Activated CD8-positive, alpha-beta T cell treated with anti-CD3 and anti-CD28 coated beads for 36 hours (primary cell): ENCODE data around the gene MYBPH. TPM values are rescaled to one million over a fixed set of nuclear protein-coding genes. Genes with fewer than 3 reads are reported as not detected.

ENCODE experiments used
- ATAC-seq: fragments of 200-7000 bp; cut with Tn5 transposase; one replicate; pipeline ENCODE4 v1.10.0; 2021; ENCODE audit warnings: mild to moderate bottlenecking, moderate library complexity
- CTCF ChIA-PET: fragments of 350-600 bp; sonication (Branson Sonifier 250); formaldehyde crosslinking; loops from one replicate; lab custom pipeline; 2021; ENCODE audit warnings: antibody characterized with exemption; lab: Charles Lee
- POLR2A ChIA-PET: fragments of 350-600 bp; sonication (Branson Sonifier 250); formaldehyde crosslinking; loops from one replicate; lab custom pipeline; 2021; ENCODE audit warnings: antibody characterized with exemption; lab: Charles Lee
- DNase-seq: peaks from one replicate; pipeline ENCODE4 v3.0.0-alpha.2; 2020
- H3K27ac Mint-ChIP-seq: one replicate; pipeline ENCODE4 v1.8.0; 2021; ENCODE audit warnings: mild to moderate bottlenecking, mixed read lengths
- H3K27me3 Mint-ChIP-seq: one replicate; pipeline ENCODE4 v1.8.0; 2021; ENCODE audit warnings: mixed read lengths
- H3K36me3 Mint-ChIP-seq: one replicate; pipeline ENCODE4 v1.8.0; 2021; ENCODE audit warnings: low read depth, mixed read lengths
- H3K4me1 Mint-ChIP-seq: one replicate; pipeline ENCODE4 v1.8.0; 2021; ENCODE audit warnings: low read depth, mixed read lengths
- H3K4me3 Mint-ChIP-seq: one replicate; pipeline ENCODE4 v1.8.0; 2021; ENCODE audit warnings: mild to moderate bottlenecking, moderate library complexity, mixed read lengths
- H3K9me3 Mint-ChIP-seq: one replicate; pipeline ENCODE4 v1.8.0; 2021; ENCODE audit warnings: mixed read lengths
- intact Hi-C: fragments of 100-400 bp; cut with micrococcal nuclease; formaldehyde crosslinking; loops from one replicate; pipeline ENCODE4 v1.10.0; 2022
- total RNA-seq, 2 experiments: library from RNA; stranded (reverse); gene quantifications; one replicate each; pipeline ENCODE4 v1.2.3, GENCODE V29; 2021
- TF ChIP-seq, protein P1 (sequence below): fragments of 200-600 bp; IDR thresholded peaks from one replicate; pipeline ENCODE4 v1.8.0; 2022; ENCODE audit warnings: antibody characterized with exemption, mild to moderate bottlenecking

Gene MYBPH
- total RNA-seq, 2 experiments from 2014 or later, result not detected

- ATAC-seq, result no peak
- CTCF ChIA-PET, result interaction anchor here (0.6 to 5.7 kb wide), 38 partner anchors 9 to 1682 kb away, joined by 3 to 92 read pairs (median 4); partner anchors contain the start of genes ADORA1 and MYOG
- Mint-ChIP-seq H3K36me3 (no peaks in the 10 kb centered on the region), H3K4me1 (no peaks in the 10 kb centered on the region), H3K27ac (no peak overlapping the region), H3K4me3 (no peak overlapping the region), H3K9me3 (no peaks in the 10 kb centered on the region), H3K27me3 (no peaks in the 10 kb centered on the region)
- no peak for DNase-seq
- POLR2A ChIA-PET, result interaction anchor here (0.7 to 1.5 kb wide), 2 partner anchors 12 to 17 kb away, joined by 3 to 5 read pairs; no protein-coding TSS in a partner anchor
- TF ChIP-seq, protein P1, sequence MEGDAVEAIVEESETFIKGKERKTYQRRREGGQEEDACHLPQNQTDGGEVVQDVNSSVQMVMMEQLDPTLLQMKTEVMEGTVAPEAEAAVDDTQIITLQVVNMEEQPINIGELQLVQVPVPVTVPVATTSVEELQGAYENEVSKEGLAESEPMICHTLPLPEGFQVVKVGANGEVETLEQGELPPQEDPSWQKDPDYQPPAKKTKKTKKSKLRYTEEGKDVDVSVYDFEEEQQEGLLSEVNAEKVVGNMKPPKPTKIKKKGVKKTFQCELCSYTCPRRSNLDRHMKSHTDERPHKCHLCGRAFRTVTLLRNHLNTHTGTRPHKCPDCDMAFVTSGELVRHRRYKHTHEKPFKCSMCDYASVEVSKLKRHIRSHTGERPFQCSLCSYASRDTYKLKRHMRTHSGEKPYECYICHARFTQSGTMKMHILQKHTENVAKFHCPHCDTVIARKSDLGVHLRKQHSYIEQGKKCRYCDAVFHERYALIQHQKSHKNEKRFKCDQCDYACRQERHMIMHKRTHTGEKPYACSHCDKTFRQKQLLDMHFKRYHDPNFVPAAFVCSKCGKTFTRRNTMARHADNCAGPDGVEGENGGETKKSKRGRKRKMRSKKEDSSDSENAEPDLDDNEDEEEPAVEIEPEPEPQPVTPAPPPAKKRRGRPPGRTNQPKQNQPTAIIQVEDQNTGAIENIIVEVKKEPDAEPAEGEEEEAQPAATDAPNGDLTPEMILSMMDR, result no peak
- intact Hi-C loops, result loop anchor here (5.0 kb wide), 1 partner anchor 98 kb away; no protein-coding TSS in a partner anchor
Observed at GRCh38 chr1:203215573-203215972, 39.9 kb upstream of the MYBPH start.

GRCh38 chr1:203214871-203215270, 39.2 kb upstream of the MYBPH start:
- H3K27me3 Mint-ChIP-seq, result no peaks in the 10 kb centered on the region
- no peaks in the 10 kb centered on the region for H3K9me3 Mint-ChIP-seq
- no peak overlapping the region for H3K27ac Mint-ChIP-seq
- POLR2A ChIA-PET, result interaction anchor here (1.5 kb wide), 1 partner anchor 17 kb away, joined by 5 read pairs; no protein-coding TSS in a partner anchor
- CTCF ChIA-PET, result interaction anchor here (0.6 to 5.7 kb wide), 17 partner anchors 9 to 241 kb away, joined by 3 to 92 read pairs (median 14); partner anchors contain the start of gene MYOG
- H3K4me1 Mint-ChIP-seq, result no peaks in the 10 kb centered on the region
- ATAC-seq (no peak), DNase-seq (no peak)
- no peaks in the 10 kb centered on the region for H3K36me3 Mint-ChIP-seq
- H3K4me3 Mint-ChIP-seq, result no peak overlapping the region
- intact Hi-C loops, result loop anchor here (5.0 kb wide), 1 partner anchor 98 kb away; no protein-coding TSS in a partner anchor
- TF ChIP-seq, protein P1, result no peak

DNA sequence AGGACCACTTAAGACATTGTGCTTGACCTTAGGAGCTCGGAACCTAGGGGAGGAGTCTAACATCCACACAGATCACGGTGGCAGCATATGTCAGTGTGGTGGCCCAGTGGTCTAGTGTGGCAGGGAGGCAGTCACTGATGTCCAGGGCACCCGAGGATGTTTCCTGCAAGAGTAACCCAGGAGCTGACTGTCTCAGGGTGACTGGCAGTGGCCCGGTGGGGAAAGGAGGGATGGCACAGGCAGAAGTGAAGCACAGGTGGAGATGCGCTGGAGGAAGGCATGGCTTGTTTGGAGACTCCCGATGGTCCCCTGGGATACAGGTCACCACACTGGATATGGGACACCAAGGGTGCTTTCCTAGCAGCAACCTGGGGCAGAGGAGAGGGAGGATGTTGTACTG, 37.5 kb upstream of the MYBPH start:
- TF ChIP-seq, protein P1, result no peak
- no peak for ATAC-seq
- Mint-ChIP-seq H3K4me1 (no peaks in the 10 kb centered on the region), H3K27me3 (no peaks in the 10 kb centered on the region), H3K9me3 (no peaks in the 10 kb centered on the region), H3K27ac (no peak overlapping the region), H3K4me3 (no peak overlapping the region), H3K36me3 (no peaks in the 10 kb centered on the region)
- DNase-seq, result no peak
- CTCF ChIA-PET, result interaction anchor here (0.8 kb wide), 1 partner anchor 174 kb away, joined by 5 read pairs; no protein-coding TSS in a partner anchor
- intact Hi-C loops, result no loop called here
- POLR2A ChIA-PET, result no interaction called here

GRCh38 chr1:203211812-203212211, 36.2 kb upstream of the MYBPH start:
- no peaks in the 10 kb centered on the region for H3K4me1 Mint-ChIP-seq
- no peak overlapping the region for H3K27ac Mint-ChIP-seq
- DNase-seq (no peak), ATAC-seq (no peak)
- no peaks in the 10 kb centered on the region for H3K9me3 Mint-ChIP-seq
- no peaks in the 10 kb centered on the region for H3K27me3 Mint-ChIP-seq
- H3K36me3 Mint-ChIP-seq, result no peaks in the 10 kb centered on the region
- TF ChIP-seq, protein P1, result no peak
- intact Hi-C loops, result no loop called here
- POLR2A ChIA-PET, result no interaction called here
- H3K4me3 Mint-ChIP-seq, result no peak overlapping the region
- CTCF ChIA-PET, result interaction anchor here (1.1 to 1.2 kb wide), 2 partner anchors 12 to 57 kb away, joined by 3 read pairs; no protein-coding TSS in a partner anchor

DNA sequence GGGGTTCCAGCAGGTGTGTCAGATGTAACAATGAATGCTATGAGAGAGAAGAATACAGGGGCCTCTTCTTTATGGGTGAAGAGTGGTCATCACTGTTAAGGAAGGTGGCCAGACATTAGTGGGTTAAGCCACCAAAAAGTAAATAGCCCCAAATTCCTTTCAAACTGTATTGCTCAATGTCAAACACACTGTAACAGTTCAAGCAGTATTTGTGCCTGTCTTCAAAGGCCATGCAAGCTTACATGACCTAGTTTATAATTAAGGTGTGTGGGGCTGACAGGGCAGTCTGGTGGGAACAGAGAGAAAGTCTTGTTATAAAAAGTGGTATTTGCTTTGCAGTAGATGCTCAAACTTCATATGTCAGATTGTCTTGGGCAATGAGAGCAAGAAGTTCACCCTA, 35.4 kb upstream of the MYBPH start:
- Mint-ChIP-seq H3K4me1 (no peaks in the 10 kb centered on the region), H3K4me3 (no peak overlapping the region), H3K27me3 (no peaks in the 10 kb centered on the region), H3K9me3 (no peaks in the 10 kb centered on the region), H3K36me3 (no peaks in the 10 kb centered on the region), H3K27ac (no peak overlapping the region)
- POLR2A ChIA-PET, result interaction anchor here (0.6 kb wide), 1 partner anchor 400 kb away, joined by 3 read pairs; the partner anchor contains the start of gene PCAT6
- DNase-seq (no peak), ATAC-seq (no peak)
- TF ChIP-seq, protein P1, result no peak
- CTCF ChIA-PET, result interaction anchor here (1.0 kb wide), 1 partner anchor 171 kb away, joined by 3 read pairs; no protein-coding TSS in a partner anchor
- intact Hi-C loops, result no loop called here
